ENCODE measurements around the gene ADARB2.

GRCh38 chr10:1573334-1573969 is 163.9 kb downstream of the ADARB2 start:
- no peak for TF ChIP-seq CTCF (IDR thresholded peaks at IDR 0.05)
- no peak for TF ChIP-seq POLR2A (IDR thresholded peaks at IDR 0.05)
